SU-DHL-6 (cell line): Measurements from ENCODE around the gene SH3BP5L.

Source experiments
- CTCF ChIP-seq: fragments of 200-600 bp; sonication (generic); IDR thresholded peaks from one replicate; pipeline ENCODE4 v1.5.1; 2017; ENCODE audit warnings: antibody characterized with exemption, mild to moderate bottlenecking, low read length, moderate library complexity; ENCODE audit not compliant: insufficient read depth, poor library complexity, severe bottlenecking
- EZH2phosphoT487 ChIP-seq: fragments of 200-600 bp; sonication (generic), shearing (Covaris generic); conservative IDR thresholded peaks from 2 replicates; pipeline ENCODE4 v1.6.1; 2018; ENCODE audit warnings: mild to moderate bottlenecking, antibody characterized with exemption, low read length, moderate library complexity, mixed read lengths

- no peak for TF ChIP-seq EZH2phosphoT487
- TF ChIP-seq CTCF = no peak
Observed at GRCh38 chr1:248837045-248837780, 11.5 kb upstream of the SH3BP5L start.
